H1 (cell line): Measurements from ENCODE around the gene PAX8. TPM values are rescaled to one million over a fixed set of nuclear protein-coding genes. Genes with fewer than 3 reads are reported as not detected.

Experiments
- CTCF ChIA-PET: fragments of 300-600 bp; sonication (Branson Sonifier 250); formaldehyde crosslinking; loops from one replicate; lab custom pipeline; 2021; ENCODE audit not compliant: partially characterized antibody; lab: Charles Lee
- POLR2A ChIA-PET: fragments of 300-600 bp; sonication (Branson Sonifier 250); formaldehyde crosslinking; loops from one replicate; lab custom pipeline; 2021; ENCODE audit warnings: inconsistent platforms; ENCODE audit not compliant: partially characterized antibody; lab: Charles Lee
- DNase-seq, 2 experiments: peaks; one replicate each; pipeline versions ENCODE4 v3.0.0 to v3.0.0-alpha.2; 2010 to 2022; ENCODE audit warnings: low spot score in 2 of 2, low read depth in 1 of 2, mixed read lengths in 1 of 2
- FAIRE-seq: peaks from 2 replicates; lab custom pipeline; 2011; peaks lifted over from hg19 to GRCh38; lab: Jason Lieb, UNC
- H2AFZ ChIP-seq: 2 replicates; pipeline ENCODE4 v1.8.1; 2012; ENCODE audit warnings: low read length, inconsistent platforms
- H2AK5ac ChIP-seq: 2 replicates; pipeline ENCODE4 v1.6.1; 2013; ENCODE audit warnings: low read depth, low read length
- H2BK120ac ChIP-seq: replicated peaks from 2 replicates; pipeline ENCODE3; 2013; ENCODE audit warnings: low read depth, low read length, inconsistent platforms
- H2BK12ac ChIP-seq: 2 replicates; pipeline ENCODE4 v1.6.1; 2013; ENCODE audit warnings: low read depth, low read length
- H2BK15ac ChIP-seq: 2 replicates; pipeline ENCODE4 v1.6.1; 2013; ENCODE audit warnings: low read length
- H2BK20ac ChIP-seq: 2 replicates; pipeline ENCODE4 v1.6.1; 2013; ENCODE audit warnings: low read length
- H2BK5ac ChIP-seq: 2 replicates; pipeline ENCODE4 v1.6.1; 2013; ENCODE audit warnings: low read depth, low read length
- H3K14ac ChIP-seq: 2 replicates; pipeline ENCODE4 v1.6.1; 2013; ENCODE audit warnings: inconsistent platforms; ENCODE audit not compliant: insufficient read length
- H3K18ac ChIP-seq: 2 replicates; pipeline ENCODE4 v1.6.1; 2013; ENCODE audit warnings: low read length; ENCODE audit errors: extremely low read depth
- H3K23ac ChIP-seq: 2 replicates; pipeline ENCODE4 v1.6.1; 2013; ENCODE audit warnings: inconsistent platforms; ENCODE audit not compliant: insufficient read length
- H3K23me2 ChIP-seq: 2 replicates; pipeline ENCODE4 v1.6.1; 2013; ENCODE audit warnings: low read depth, low read length
- H3K27ac ChIP-seq: 2 replicates; pipeline ENCODE4 v1.6.1; 2011; ENCODE audit warnings: low read depth, low read length, inconsistent platforms
- H3K27me3 ChIP-seq, 4 experiments: replicated peaks in 1 of 4; 1 replicate in 1 of 4; 2 replicates in 3 of 4; pipeline versions ENCODE4 v1.6.1 to v1.8.1; 2011 to 2013; ENCODE audit warnings: low read length in 3 of 4, mild to moderate bottlenecking in 3 of 4, inconsistent platforms in 2 of 4, mixed read lengths in 2 of 4, moderate library complexity in 1 of 4; ENCODE audit not compliant: control insufficient read depth in 3 of 4, insufficient read depth in 3 of 4; ENCODE audit errors: extremely low read depth in 1 of 4
- H3K36me3 ChIP-seq, 4 experiments: 2 replicates each; pipeline versions ENCODE4 v1.6.1 to v1.8.1; 2011 to 2013; ENCODE audit warnings: mild to moderate bottlenecking in 4 of 4, low read length in 3 of 4, moderate library complexity in 2 of 4, control low read depth in 1 of 4, inconsistent platforms in 1 of 4; ENCODE audit not compliant: insufficient read depth in 4 of 4, control insufficient read depth in 2 of 4
- H3K4ac ChIP-seq: replicated peaks from 2 replicates; pipeline ENCODE3; 2013; ENCODE audit warnings: low read length, low read depth, mixed read lengths, inconsistent platforms; ENCODE audit not compliant: insufficient read length
- H3K4me1 ChIP-seq, 4 experiments: replicated peaks in 1 of 4; 1 replicate in 1 of 4; 2 replicates in 3 of 4; pipeline versions ENCODE4 v1.6.1 to v1.8.1; 2011 to 2013; ENCODE audit warnings: low read length in 3 of 4, inconsistent platforms in 2 of 4, mixed read lengths in 1 of 4; ENCODE audit not compliant: insufficient read depth in 4 of 4, control insufficient read depth in 3 of 4
- H3K4me2 ChIP-seq, 2 experiments: 2 replicates each; pipeline versions ENCODE4 v1.6.1 to v1.8.1; 2011 to 2013; ENCODE audit warnings: low read depth in 2 of 2, low read length in 2 of 2, control low read depth in 1 of 2, inconsistent platforms in 1 of 2, mild to moderate bottlenecking in 1 of 2; ENCODE audit not compliant: insufficient read depth in 1 of 2
- H3K4me3 ChIP-seq, 4 experiments: fragments of 200-600, 300-600 bp in 1 of 4; sonication (generic), shearing (Covaris generic), sonication (Bioruptor Twin) in 1 of 4; 2 replicates each; pipeline versions ENCODE4 v1.5.1 to v1.8.1; 2011 to 2016; ENCODE audit warnings: low read length in 4 of 4, low read depth in 3 of 4, control low read depth in 2 of 4, inconsistent platforms in 2 of 4, mild to moderate bottlenecking in 2 of 4, mixed read lengths in 1 of 4, moderate library complexity in 1 of 4; ENCODE audit not compliant: insufficient read depth in 2 of 4; ENCODE audit errors: extremely low read depth in 1 of 4
- H3K56ac ChIP-seq: replicated peaks from 2 replicates; pipeline ENCODE3; 2013; ENCODE audit warnings: low read depth, mild to moderate bottlenecking, mixed read lengths, low read length, inconsistent platforms; ENCODE audit not compliant: insufficient read length
- H3K79me1 ChIP-seq: 2 replicates; pipeline ENCODE4 v1.6.1; 2013; ENCODE audit warnings: low read depth, low read length, control low read depth
- H3K79me2 ChIP-seq, 2 experiments: 2 replicates each; pipeline versions ENCODE4 v1.6.1 to v1.8.1; 2012 to 2013; ENCODE audit warnings: low read length in 2 of 2, mild to moderate bottlenecking in 2 of 2, inconsistent platforms in 1 of 2; ENCODE audit not compliant: insufficient read depth in 2 of 2, control insufficient read depth in 1 of 2
- H3K9ac ChIP-seq, 4 experiments: replicated peaks in 1 of 4; 1 replicate in 1 of 4; 2 replicates in 3 of 4; pipeline versions ENCODE4 v1.6.1 to v1.8.1; 2011 to 2013; ENCODE audit warnings: low read depth in 3 of 4, low read length in 3 of 4, control low read depth in 2 of 4, mild to moderate bottlenecking in 2 of 4, moderate library complexity in 2 of 4, inconsistent platforms in 1 of 4; ENCODE audit errors: extremely low read depth in 1 of 4
- H3K9me3 ChIP-seq, 2 experiments: 2 replicates each; pipeline versions ENCODE4 v1.6.1 to v1.8.1; 2012 to 2013; ENCODE audit warnings: mild to moderate bottlenecking in 2 of 2, moderate library complexity in 2 of 2, control low read depth in 1 of 2, inconsistent platforms in 1 of 2, low read depth in 1 of 2, low read length in 1 of 2, mixed read lengths in 1 of 2; ENCODE audit not compliant: insufficient read depth in 2 of 2
- H4K20me1 ChIP-seq, 2 experiments: replicated peaks in 1 of 2; 2 replicates each; pipeline versions ENCODE3 to v1.8.1; 2011 to 2013; ENCODE audit warnings: inconsistent platforms in 2 of 2, low read length in 2 of 2, mild to moderate bottlenecking in 1 of 2; ENCODE audit not compliant: insufficient read depth in 2 of 2, control insufficient read depth in 1 of 2
- H4K5ac ChIP-seq: 2 replicates; pipeline ENCODE4 v1.6.1; 2013; ENCODE audit warnings: low read length, low read depth, mixed read lengths, inconsistent platforms; ENCODE audit not compliant: insufficient read length
- H4K8ac ChIP-seq: 2 replicates; pipeline ENCODE4 v1.8.0; 2013; ENCODE audit warnings: mild to moderate bottlenecking, moderate library complexity, low read length, inconsistent platforms; ENCODE audit not compliant: insufficient read depth; ENCODE audit errors: extremely low read depth
- H4K91ac ChIP-seq: replicated peaks from 2 replicates; pipeline ENCODE3; 2013; ENCODE audit warnings: low read length, mixed read lengths, inconsistent platforms; ENCODE audit not compliant: insufficient read length
- BRCA1 ChIP-seq: IDR thresholded peaks from 2 replicates; pipeline ENCODE4 v1.6.1; 2012; ENCODE audit warnings: low read depth, low read length, improper control_type of control experiment
- CHD1 ChIP-seq: IDR thresholded peaks from 2 replicates; pipeline ENCODE4 v1.6.1; 2012; ENCODE audit warnings: low read depth, low read length, improper control_type of control experiment
- EGR1 ChIP-seq: IDR thresholded peaks from 2 replicates; pipeline ENCODE4 v1.6.1; 2011; ENCODE audit warnings: low read depth, low read length, borderline replicate concordance
- KDM1A ChIP-seq: fragments of 200-600, 300-600 bp; sonication (generic); IDR thresholded peaks from 2 replicates; pipeline ENCODE4 v1.7.1; 2016; ENCODE audit warnings: mild to moderate bottlenecking, low read length, borderline replicate concordance
- PHF8 ChIP-seq: fragments of 200-600 bp; sonication (generic); conservative IDR thresholded peaks from 2 replicates; pipeline ENCODE4 v1.7.1; 2012; ENCODE audit warnings: low read depth, mild to moderate bottlenecking, inconsistent platforms, low read length, moderate library complexity
- SIN3A ChIP-seq, 2 experiments: IDR thresholded peaks in 1 of 2; conservative IDR thresholded peaks in 1 of 2; 2 replicates each; pipeline ENCODE4 v1.6.1; 2011 to 2012; ENCODE audit warnings: low read length in 2 of 2, improper control_type of control experiment in 1 of 2, low read depth in 1 of 2, mild to moderate bottlenecking in 1 of 2
- SIX5 ChIP-seq: IDR thresholded peaks from 2 replicates; pipeline ENCODE4 v1.6.1; 2011; ENCODE audit warnings: mild to moderate bottlenecking, low read depth, low read length
- SRF ChIP-seq: IDR thresholded peaks from 2 replicates; pipeline ENCODE4 v1.6.1; 2011; ENCODE audit warnings: mild to moderate bottlenecking, low read depth, low read length, moderate library complexity
- SUZ12 ChIP-seq: fragments of 200-600 bp; sonication (generic); IDR thresholded peaks from 2 replicates; pipeline ENCODE4 v1.6.1; 2012; ENCODE audit warnings: mild to moderate bottlenecking, inconsistent platforms, low read length, moderate library complexity, mixed read lengths
- TAF1 ChIP-seq: IDR thresholded peaks from 2 replicates; pipeline ENCODE4 v1.6.1; 2011; ENCODE audit warnings: mild to moderate bottlenecking, low read depth, low read length
- ZNF274 ChIP-seq: IDR thresholded peaks from 2 replicates; pipeline ENCODE4 v1.7.0; 2012; ENCODE audit warnings: low read length, borderline replicate concordance; ENCODE audit errors: extremely low read depth
- WGBS, 2 experiments: shearing (Covaris generic) in 1 of 2; methylation state at CpG; one replicate each; pipeline versions ENCODE4 v1.1.6 to v1.1.7; 2013 to 2015; ENCODE audit warnings: low lambda C conversion rate in 2 of 2, mixed read lengths in 2 of 2, inconsistent platforms in 1 of 2, low coverage in 1 of 2, missing lambda C conversion rate in 1 of 2; ENCODE audit not compliant: insufficient replicate concordance in 2 of 2, insufficient coverage in 1 of 2, insufficient read length in 1 of 2; ENCODE audit errors: extremely low coverage in 1 of 2, missing lambda C conversion rate in 1 of 2; 5-methylcytosine and 5-hydroxymethylcytosine counted together
- polyA plus RNA-seq, 7 experiments: library from polyadenylated mRNA; depleted of rRNA in 3 of 7; stranded (reverse) in 5 of 7; unstranded in 2 of 7; fragments of >200 nt in 5 of 7; fragments of 200-250 nt in 2 of 7; gene quantifications; 1 replicate in 5 of 7; 2 replicates in 1 of 7; 4 replicates in 1 of 7; pipeline versions ENCODE4 v1.2.1 to v1.2.3, GENCODE V29; 2011 to 2013; ENCODE audit warnings: missing spikeins in 2 of 7, mixed read lengths in 2 of 7
- total RNA-seq: library from RNA; stranded (reverse); fragmentation: NEBNext Ultra II Directional; extraction: Animal tissue kit (Norgen Biotek cat#: 25700); gene quantifications from 2 replicates; pipeline ENCODE4 v1.2.1, GENCODE V29; 2021
- TF ChIP-seq, protein P1 (sequence below): IDR thresholded peaks from 2 replicates; pipeline ENCODE4 v1.6.1; 2012; ENCODE audit warnings: inconsistent platforms
- TF ChIP-seq, protein P2 (sequence below): IDR thresholded peaks from 2 replicates; pipeline ENCODE4 v1.6.1; 2011; ENCODE audit warnings: low read depth, mild to moderate bottlenecking, low read length; ENCODE audit not compliant: insufficient read depth

PAX8 gene
- total and polyA plus RNA-seq, 2 of the 8 experiments (the other 6 are each of a cell fraction or from before 2014, with no cell fraction given): 0.02 TPM; not detected in 1

DNA sequence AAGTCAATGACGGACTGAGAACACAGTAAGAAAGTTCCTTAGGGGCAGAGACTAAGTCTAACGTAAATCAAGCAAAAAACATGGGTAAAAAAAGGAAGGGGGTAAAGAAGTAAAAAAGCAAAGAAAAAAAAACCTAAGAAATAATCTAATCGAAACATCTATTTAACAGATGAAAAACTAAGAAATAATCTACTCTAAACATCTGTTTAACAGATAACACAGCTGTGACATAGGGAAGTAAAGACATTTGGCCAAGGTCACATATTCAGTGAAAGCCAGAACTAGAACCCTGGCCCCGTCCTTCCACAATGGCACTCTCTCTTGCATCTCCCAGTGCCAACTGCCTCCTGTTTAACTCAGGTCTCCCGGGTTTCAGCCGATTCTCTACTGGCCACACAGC lies 56.9 kb downstream of the PAX8 start:
- Histone ChIP-seq H4K20me1 (no peaks in the 10 kb centered on the region), H3K9me3 (no peaks in the 10 kb centered on the region), H2BK120ac (no peak overlapping the region), H3K23me2 (no peaks in the 10 kb centered on the region; the same call in 1 of the 2 replicates), H3K23ac (no peak overlapping the region), H3K27ac (no peak overlapping the region), H3K14ac (no peak overlapping the region), H3K18ac (no peak overlapping the region), H3K4me2 (no peak overlapping the region), H3K79me1 (no peaks in the 10 kb centered on the region), H3K4me3 (no peak overlapping the region), H2BK5ac (no peak overlapping the region), H3K4ac (no peak overlapping the region), H2BK20ac (no peak overlapping the region), H2BK15ac (no peak overlapping the region), H3K36me3 (no peaks in the 10 kb centered on the region), H3K56ac (no peak overlapping the region), H3K27me3 (no peaks in the 10 kb centered on the region), H2AFZ (no peak overlapping the region), H3K9ac (no peak overlapping the region), H4K8ac (no peak overlapping the region), H4K91ac (no peak overlapping the region), H2AK5ac (no peak overlapping the region), H2BK12ac (0 out of 2 replicates have a peak overlapping the region, but pooled peaks have one; percentile 39), H3K79me2 (no peaks in the 10 kb centered on the region), H3K4me1 (peaks cover 0 to 11% (median 8%) of the 10 kb centered on the region in 4 experiments; a peak in 4 of 7 replicates), H4K5ac (no peak overlapping the region)
- WGBS, 2 experiments: 97% methylated on average over 6 of the region's 6 CpGs; no CpG with 5 or more reads in 1 of the 2 experiments
- POLR2A ChIA-PET: no interaction called here
- DNase-seq: no peak
- no peak for FAIRE-seq
- CTCF ChIA-PET: interaction anchor here (1.0 to 3.8 kb wide), 12 partner anchors 8 to 168 kb away, joined by 3 to 24 read pairs (median 4); no protein-coding TSS in a partner anchor
- TF ChIP-seq BRCA1 (no peak), EGR1 (no peak), SIX5 (no peak), KDM1A (no peak), TAF1 (no peak), ZNF274 (no peak), SUZ12 (no peak), SRF (no peak), SIN3A (conservative IDR thresholded peaks at IDR 0.05 in 1 of 2, IDR thresholded peaks at IDR 0.05 in 1 of 2; ENCODE audit: low read depth in 1 of 2, low read length in 2 of 2) (no peak), PHF8 (no peak), CHD1 (no peak)
- TF ChIP-seq, protein P1, sequence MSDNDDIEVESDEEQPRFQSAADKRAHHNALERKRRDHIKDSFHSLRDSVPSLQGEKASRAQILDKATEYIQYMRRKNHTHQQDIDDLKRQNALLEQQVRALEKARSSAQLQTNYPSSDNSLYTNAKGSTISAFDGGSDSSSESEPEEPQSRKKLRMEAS: no peak
- TF ChIP-seq, protein P2, sequence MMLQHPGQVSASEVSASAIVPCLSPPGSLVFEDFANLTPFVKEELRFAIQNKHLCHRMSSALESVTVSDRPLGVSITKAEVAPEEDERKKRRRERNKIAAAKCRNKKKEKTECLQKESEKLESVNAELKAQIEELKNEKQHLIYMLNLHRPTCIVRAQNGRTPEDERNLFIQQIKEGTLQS: no peak
